ENCODE data around the gene CLMN.

Gene CLMN

DNA sequence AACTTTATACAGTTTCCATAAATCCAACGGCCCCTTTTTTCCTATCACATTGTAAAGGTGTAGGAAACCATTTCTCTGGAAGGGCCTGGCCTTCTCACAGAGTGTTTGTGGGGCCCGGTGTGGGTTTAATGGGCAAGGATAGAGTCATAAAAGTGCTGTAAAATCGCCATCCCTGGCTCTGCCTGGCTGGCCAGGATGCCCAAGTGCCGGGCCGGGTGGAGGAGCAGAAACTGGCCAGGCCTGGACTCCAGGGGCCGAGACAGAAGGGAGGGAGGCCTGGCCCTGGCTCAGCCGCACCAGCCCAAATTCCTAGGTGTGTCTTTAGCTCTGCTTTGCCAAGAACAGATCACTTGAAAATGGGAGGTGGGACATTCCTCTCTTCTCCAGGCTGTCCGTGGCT, 85.3 kb downstream of the CLMN start:
- DNase-seq, result no peak

DNA sequence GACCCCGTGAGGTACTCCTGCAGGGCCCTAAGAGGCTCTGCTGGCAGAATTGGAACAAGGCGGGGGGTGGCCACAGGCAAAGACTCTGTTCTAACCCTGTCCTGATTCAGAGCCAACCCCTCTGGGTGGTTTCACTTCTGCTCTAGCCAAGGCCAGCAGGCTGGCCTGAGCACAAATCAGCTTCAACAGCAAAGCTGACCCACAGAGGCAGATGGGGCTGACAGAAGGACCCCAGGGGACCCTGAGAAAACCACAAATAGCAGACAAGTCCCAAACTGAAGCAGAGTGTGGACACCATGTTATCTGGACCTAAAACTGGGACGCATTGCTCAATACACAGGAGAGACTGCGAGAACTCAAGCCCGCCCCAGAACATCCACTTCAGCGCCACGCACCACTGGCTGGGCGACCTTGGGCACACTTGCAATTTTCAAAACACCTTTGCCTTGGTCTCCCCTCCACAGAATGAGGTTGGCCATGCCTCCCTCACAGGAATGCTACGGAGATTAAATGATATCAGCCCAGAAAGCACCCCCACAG, 85.9 kb downstream of the CLMN start:
- no peak for DNase-seq

DNA sequence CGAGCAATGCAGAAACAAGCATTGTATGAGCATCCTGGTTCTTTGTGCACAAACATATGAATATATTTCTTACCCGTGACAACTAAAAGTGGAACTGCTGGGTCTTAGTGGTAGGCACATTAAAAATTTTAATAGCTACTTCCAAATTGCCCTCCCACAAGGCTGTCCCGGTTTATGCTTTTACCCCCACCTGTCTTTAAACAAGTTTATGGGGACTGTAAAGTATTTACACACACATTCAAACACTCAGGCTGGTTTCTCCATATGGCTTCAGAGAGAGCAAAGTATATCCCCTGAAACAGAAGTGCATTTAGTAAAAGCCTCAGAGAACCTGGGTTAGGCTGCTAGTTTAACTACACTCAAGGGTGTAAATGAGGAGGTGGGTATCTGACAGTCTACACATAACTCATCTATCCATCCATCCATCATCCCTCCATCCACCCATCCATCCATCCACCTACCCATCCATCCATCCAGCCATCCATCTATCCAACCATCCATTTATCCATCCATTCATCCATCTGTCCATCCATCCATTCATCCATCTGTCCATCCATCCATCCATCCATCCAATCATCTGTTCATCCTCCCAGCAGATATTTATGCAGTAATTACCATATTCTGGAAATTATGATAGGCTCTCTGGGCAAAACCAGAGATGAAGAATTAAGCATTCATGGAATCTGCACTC, 86.7 kb downstream of the CLMN start:
- DNase-seq, result no peak

- DNase-seq, result no peak
Measured at GRCh38 chr14:95231966-95232633, 87.6 kb downstream of the CLMN start.

- no peak for DNase-seq
Measured at GRCh38 chr14:95229749-95230148, 90.0 kb downstream of the CLMN start.

- no peak for DNase-seq
Measured at GRCh38 chr14:95228240-95228639, 91.5 kb downstream of the CLMN start.

DNA sequence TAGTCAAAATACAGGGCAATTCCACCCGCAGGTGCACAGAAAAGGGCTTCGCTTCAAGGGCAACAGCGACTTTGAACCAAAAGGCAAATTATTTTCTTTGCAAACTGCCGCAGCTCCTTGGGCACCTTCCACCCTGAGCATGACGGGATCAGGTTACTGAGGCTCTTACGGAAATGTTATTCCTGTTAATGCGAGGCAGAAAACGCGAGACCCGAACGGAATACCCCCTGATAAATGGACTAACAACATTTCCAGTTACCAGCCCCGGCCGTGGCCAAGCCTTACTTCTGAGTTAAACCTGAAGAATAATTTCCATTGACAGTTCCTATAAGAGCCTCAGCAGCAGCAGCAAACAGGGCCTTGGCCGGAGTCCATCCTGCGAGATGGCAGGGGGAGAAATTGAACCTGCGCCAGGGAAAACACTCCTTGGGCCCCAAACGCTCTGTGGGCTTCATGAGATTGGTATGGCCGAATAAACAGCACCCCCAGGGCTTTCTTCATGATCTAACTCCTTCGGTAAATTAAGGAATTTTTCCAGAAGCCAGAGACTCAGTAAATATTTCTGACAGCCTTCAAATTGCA, 92.3 kb downstream of the CLMN start:
- DNase-seq, result peak; percentile 86

- DNase-seq, result peak; percentile 87
Measured at GRCh38 chr14:95226801-95227200, 92.9 kb downstream of the CLMN start.

DNA sequence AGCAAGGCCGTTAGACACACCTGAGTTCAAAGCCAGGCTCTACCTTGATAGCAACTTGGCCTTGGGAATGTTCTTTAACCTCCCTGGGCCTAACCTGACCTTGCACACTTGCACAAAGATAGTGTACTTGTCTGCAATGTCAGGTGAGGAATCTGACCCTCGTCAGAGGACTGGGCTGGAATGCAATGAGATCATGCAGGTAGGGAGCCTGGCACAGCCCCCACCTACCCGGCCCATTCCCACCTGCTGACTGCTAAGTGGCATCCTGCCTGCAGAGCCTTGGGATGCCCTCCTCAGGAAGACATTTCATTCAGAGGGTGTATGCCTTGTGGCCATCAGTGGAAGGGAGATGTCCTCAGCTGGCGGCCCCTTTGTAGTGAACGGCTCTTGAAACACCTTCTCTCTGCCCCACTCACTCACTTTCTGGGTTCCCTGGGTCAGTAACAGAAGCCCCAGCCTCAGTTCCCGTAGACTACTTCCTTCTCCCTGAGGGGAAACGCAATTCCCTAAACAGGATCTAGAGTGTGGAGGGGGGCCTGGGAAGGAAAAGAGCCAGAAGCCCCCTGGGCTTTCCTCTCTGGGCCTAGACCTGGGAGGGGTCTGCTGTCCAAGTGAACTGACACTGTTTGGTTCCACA, 94.3 kb downstream of the CLMN start:
- DNase-seq, result no peak

DNA sequence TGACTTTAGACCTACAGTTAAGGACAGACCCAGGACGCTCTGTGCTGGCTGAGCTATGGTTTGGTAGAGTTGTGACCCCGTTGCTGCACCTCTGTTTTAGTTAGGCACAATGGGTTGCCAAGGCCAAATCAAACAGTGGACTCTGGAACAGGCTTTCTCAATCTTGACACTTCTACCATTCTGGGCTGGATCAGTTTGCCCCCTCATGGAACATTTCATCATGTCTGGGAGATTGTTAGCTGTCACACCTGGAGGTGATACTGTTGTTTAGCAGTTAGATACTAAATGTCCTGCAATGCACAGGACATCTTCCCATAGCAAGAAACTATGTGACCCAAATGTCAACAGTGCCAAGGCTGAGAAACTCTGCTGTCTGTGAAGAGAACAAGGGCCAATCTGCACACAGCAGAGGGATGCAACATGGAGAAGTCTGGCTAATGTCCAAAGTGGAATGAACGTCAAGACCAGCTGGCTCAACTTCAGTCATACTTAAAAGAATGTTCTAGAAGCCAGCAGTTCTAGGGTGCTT, 96.8 kb downstream of the CLMN start:
- no peak for DNase-seq

- DNase-seq, result no peak
Measured at GRCh38 chr14:95222151-95222631, 97.5 kb downstream of the CLMN start.

GRCh38 chr14:95221531-95221930, 98.2 kb downstream of the CLMN start:
- DNase-seq, result no peak

- no peak for DNase-seq
Measured at GRCh38 chr14:95220663-95221231, 99.0 kb downstream of the CLMN start.

- DNase-seq, result no peak
Measured at GRCh38 chr14:95218472-95219193, 101.1 kb downstream of the CLMN start.

- no peak for DNase-seq
Measured at GRCh38 chr14:95218006-95218405, 101.7 kb downstream of the CLMN start.

DNA sequence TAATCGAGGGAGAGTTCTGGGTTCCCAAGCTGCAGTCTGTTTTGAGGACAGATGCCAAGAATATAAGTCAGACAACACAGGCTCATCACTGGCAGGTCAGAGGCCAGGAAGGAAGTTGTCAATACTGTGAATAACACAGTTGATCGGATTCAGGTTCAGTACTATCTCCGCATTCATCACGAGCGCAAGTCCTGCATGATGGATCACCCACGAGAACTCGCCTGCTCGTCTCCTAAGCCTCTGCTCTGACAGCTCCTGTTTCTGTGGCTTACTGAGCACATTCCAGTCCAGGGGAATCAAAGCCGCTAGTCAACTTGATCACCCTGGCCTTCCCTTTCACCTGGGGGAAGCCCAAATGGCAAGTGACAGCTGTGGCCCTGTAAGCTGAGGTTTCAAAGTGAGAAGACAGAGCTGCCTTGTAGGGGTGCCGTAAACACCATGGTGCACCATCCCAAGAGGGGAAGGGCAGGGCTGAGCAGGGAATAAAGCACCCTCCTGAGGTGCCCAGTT, 102.3 kb downstream of the CLMN start:
- DNase-seq, result no peak

DNA sequence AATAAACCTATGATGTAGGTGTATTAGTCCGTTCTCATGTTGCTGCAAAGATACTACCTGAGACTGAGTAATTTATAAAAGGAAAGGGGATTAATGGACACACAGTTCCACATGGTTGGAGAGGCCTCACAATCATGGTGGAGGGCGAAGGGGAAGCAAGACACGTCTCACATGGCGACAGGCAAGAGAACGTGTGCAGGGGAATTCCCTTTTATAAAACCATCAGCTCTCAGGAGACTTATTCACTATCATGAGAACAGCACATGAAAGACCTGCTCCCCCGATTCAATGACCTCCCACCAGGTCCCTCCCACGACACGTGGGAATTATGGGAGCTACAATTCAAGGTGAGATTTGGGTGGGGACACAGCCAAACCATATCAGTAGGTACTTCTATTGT, 103.7 kb downstream of the CLMN start:
- no peak for DNase-seq

DNA sequence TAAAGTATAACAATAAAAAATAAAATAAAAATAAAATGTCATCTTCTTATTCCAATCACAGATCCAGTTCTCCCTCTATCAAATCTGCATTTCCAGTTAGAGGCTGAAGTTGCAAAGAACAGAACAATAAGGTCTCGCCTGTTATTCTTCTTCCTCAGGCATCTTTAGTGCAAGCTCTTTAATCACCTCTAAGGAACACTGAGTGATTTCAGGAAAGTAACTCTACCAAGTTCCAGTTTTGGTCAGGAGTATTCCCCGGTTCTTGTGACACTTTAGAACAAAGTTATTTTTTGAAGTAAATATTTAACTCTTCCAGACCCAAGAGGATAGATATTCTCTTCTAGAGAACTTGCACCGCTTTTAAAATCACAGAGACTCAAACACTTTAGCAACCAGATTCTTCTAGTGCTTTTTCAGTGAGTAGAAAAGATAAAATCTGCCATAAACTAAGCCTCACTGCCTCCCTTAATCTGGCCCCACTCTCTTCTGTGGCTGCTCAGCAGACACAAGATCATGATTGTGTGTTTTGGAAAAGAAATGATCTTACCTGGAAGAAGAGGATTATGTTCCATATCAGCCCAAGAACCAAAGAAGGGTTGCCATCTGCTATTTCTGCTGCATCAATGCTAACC, 104.5 kb downstream of the CLMN start:
- no peak for DNase-seq

DNA sequence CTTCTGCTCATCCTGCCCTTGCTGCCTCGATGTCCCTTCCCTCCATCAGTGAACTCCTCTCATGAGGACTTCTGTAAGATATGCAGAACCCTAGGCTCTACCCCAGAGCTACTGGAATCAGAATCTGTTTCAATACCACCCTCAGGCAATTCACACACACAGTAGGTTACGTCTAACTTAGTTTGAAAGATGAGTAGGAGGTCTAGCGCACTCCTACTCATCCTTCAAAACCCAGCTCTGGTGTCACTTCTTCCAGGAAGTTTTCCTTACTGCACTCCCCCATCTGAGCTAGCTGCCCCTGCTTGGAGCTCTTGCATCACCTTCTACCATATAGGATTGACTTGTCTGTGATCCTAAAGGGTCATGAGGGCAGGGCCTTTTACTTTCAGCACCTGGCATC, 105.9 kb downstream of the CLMN start:
- no peak for DNase-seq

GRCh38 chr14:95211721-95212504, 107.8 kb downstream of the CLMN start:
- DNase-seq, result no peak

GRCh38 chr14:95210699-95211098, 109.0 kb downstream of the CLMN start:
- no peak for DNase-seq
